ENCODE data around the gene DNAH1. TPM values are rescaled to one million over a fixed set of nuclear protein-coding genes. Genes with fewer than 3 reads are reported as not detected.

The DNAH1 gene
- total and polyA plus RNA-seq, 10 donors = 4.9 to 35.8 (median 24.6) TPM

DNA sequence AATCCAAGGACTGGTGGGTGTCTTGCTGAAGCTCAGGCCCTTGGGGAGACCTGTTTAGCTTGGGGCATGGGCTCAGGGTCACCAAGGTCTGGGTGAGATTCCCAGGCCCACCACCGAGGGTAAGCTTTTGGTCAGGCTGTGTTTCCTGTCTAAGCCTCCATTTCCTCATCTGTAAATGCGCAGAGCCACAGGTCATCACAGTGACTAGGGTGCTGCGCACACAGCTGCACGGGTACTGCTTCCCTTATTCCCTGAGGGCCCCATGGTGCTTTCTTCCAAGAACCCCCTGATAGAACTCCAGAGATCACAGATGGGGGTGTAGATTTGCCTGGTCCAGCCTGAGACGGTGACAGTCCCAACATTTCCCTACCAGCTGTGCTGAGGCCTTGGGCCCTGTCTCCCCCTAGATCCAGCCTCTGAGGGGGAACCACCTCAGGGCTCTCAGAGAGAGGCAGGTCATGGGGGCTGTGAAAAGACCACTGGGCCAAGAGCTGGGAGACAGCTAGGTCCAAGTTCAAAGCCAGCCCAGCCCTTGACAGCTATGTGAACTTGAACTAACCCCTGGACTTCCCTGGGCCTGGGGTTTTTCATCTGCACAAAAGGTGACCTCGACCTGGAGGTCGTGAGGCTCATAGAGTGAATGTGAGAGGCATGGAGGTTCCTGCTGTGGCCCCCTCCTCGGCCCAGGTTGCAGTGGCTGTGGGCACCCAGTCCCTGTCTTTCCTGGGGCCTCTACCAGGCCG lies 68.1 kb downstream of the DNAH1 start:
- Histone ChIP-seq H3K27ac (no peak overlapping the region), H3K4me3 (no peak overlapping the region), H3K36me3 (peaks cover 0 to 40% (median 14%) of the 10 kb centered on the region in 6 donors), H3K27me3 (replicated peaks in 1 of 7) (no peaks in the 10 kb centered on the region), H3K9me3 (no peaks in the 10 kb centered on the region), H3K4me1 (peaks cover 0 to 5% (median 0%) of the 10 kb centered on the region in 6 donors)
- TF ChIP-seq POLR2AphosphoS5 (IDR thresholded peaks at IDR 0.05) = no peak
- TF ChIP-seq, protein P1, sequence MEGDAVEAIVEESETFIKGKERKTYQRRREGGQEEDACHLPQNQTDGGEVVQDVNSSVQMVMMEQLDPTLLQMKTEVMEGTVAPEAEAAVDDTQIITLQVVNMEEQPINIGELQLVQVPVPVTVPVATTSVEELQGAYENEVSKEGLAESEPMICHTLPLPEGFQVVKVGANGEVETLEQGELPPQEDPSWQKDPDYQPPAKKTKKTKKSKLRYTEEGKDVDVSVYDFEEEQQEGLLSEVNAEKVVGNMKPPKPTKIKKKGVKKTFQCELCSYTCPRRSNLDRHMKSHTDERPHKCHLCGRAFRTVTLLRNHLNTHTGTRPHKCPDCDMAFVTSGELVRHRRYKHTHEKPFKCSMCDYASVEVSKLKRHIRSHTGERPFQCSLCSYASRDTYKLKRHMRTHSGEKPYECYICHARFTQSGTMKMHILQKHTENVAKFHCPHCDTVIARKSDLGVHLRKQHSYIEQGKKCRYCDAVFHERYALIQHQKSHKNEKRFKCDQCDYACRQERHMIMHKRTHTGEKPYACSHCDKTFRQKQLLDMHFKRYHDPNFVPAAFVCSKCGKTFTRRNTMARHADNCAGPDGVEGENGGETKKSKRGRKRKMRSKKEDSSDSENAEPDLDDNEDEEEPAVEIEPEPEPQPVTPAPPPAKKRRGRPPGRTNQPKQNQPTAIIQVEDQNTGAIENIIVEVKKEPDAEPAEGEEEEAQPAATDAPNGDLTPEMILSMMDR (IDR thresholded peaks at IDR 0.05 in 8 of 11, conservative IDR thresholded peaks at IDR 0.05 in 3 of 11) = no peak
- no peak for TF ChIP-seq POLR2A (IDR thresholded peaks at IDR 0.05)
- intact Hi-C loops (cut with DNase I; ENCODE audit: low total_unique reads) = no loop called here
- DNase-seq = no peak
- WGBS, 5 donors = 63 to 83% (median 68%) methylated on average over 6 to 9 of the region's 9 CpGs

DNA sequence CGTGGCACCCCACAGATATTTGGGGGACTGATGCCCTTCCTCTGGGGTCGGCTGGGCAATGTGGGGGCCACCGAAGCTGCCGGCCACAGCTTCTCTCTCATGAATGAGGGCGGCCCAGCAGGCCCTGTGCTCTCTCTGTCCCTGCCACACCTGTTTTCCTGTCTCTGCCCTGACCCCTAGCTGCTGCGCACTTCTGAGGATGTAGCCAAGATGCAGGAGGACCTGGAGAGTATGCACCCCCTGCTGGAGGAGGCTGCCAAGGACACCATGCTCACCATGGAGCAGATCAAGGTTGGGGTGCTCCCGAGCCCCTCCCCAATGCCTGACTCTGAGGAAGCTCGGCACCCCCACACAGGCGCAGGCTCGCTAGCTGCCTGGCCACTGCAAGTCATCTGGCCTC lies 69.0 kb downstream of the DNAH1 start:
- Histone ChIP-seq H3K4me3 (no peak overlapping the region), H3K4me1 (peaks cover 0 to 5% (median 0%) of the 10 kb centered on the region in 6 donors), H3K36me3 (peaks cover 0 to 50% (median 14%) of the 10 kb centered on the region in 6 donors), H3K27me3 (replicated peaks in 1 of 7) (no peaks in the 10 kb centered on the region), H3K27ac (no peak overlapping the region), H3K9me3 (no peaks in the 10 kb centered on the region)
- 71 to 88% (median 78%) methylated on average over 5 to 10 of the region's 10 CpGs for WGBS, 5 donors
- no peak for DNase-seq
- intact Hi-C loops (cut with DNase I; ENCODE audit: low total_unique reads) = no loop called here
- TF ChIP-seq POLR2AphosphoS5 (IDR thresholded peaks at IDR 0.05) = peak in 1 of 3 donors; percentile 40
- TF ChIP-seq, protein P1 (IDR thresholded peaks at IDR 0.05 in 8 of 11, conservative IDR thresholded peaks at IDR 0.05 in 3 of 11) = peak in 4 of 11 experiments; percentile 10 to 27 (median 18)
- TF ChIP-seq POLR2A (IDR thresholded peaks at IDR 0.05) = no peak

DNA sequence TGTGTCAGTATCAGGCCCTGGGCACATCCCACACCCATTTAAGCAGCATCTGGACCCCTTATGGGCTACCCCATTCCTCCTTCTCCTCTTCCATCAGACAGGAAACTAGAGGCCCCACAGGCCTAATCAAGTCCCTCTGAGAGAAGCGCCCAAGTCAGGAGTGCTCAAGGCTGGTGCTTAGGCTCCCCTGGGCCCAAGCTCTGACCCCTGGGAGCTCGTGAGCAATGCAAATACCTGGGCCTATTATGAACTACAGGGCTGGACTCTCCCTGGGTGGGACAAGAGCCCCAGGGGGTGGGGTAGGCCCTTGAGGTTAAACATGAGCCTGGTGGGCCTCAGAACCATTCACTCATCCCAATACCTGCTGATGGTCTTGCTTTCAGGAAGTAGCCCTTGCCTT lies 71.4 kb downstream of the DNAH1 start:
- no peak overlapping the region for H3K27ac ChIP-seq
- no peak overlapping the region for H3K4me3 ChIP-seq
- intact Hi-C loops (cut with DNase I; ENCODE audit: low total_unique reads) = no loop called here
- H3K36me3 ChIP-seq = peaks cover 0 to 73% (median 33%) of the 10 kb centered on the region in 6 donors
- DNase-seq = no peak
- TF ChIP-seq, protein P1 (IDR thresholded peaks at IDR 0.05 in 8 of 11, conservative IDR thresholded peaks at IDR 0.05 in 3 of 11) = no peak
- TF ChIP-seq POLR2A (IDR thresholded peaks at IDR 0.05) (no peak), POLR2AphosphoS5 (IDR thresholded peaks at IDR 0.05) (no peak)
- no peaks in the 10 kb centered on the region for H3K9me3 ChIP-seq
- H3K27me3 ChIP-seq (replicated peaks in 1 of 7) = no peaks in the 10 kb centered on the region
- 73 to 85% (median 80%) methylated on average over 2 of the region's 2 CpGs for WGBS, 5 donors
- H3K4me1 ChIP-seq = peaks cover 0 to 5% (median 0%) of the 10 kb centered on the region in 6 donors

DNA sequence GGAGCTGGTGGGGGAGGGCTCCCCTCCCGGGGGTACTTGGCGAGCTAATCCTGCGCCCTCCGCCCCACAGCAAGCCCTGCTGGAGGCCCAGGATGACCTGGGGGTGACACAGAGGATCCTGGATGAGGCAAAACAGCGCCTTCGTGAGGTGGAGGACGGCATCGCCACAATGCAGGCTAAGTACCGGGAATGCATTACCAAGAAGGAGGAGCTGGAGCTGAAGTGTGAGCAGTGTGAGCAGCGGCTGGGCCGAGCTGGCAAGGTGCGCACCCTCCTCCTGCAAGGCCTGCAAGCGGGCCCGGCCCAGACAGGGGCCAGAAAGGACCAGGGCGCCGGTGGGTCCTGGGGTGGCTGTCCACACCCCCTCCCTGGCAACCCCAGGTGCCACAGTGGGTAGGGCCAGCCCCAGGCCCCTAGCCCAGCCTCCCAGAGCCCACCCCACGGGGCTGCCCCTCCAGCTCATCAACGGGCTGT lies 72.3 kb downstream of the DNAH1 start:
- no peak for DNase-seq
- peaks cover 0 to 82% (median 40%) of the 10 kb centered on the region in 6 donors for H3K36me3 ChIP-seq
- WGBS, 5 donors = 87 to 91% (median 90%) methylated on average over 16 to 18 of the region's 18 CpGs
- no peaks in the 10 kb centered on the region for H3K27me3 ChIP-seq (replicated peaks in 1 of 7)
- no peak overlapping the region for H3K4me3 ChIP-seq
- no peak overlapping the region for H3K27ac ChIP-seq
- intact Hi-C loops (cut with DNase I; ENCODE audit: low total_unique reads) = no loop called here
- H3K4me1 ChIP-seq = peaks cover 0 to 5% (median 0%) of the 10 kb centered on the region in 6 donors
- H3K9me3 ChIP-seq = no peaks in the 10 kb centered on the region
- no peak for TF ChIP-seq POLR2A (IDR thresholded peaks at IDR 0.05)
- TF ChIP-seq, protein P1 (IDR thresholded peaks at IDR 0.05 in 8 of 11, conservative IDR thresholded peaks at IDR 0.05 in 3 of 11) = no peak
- peak in 1 of 3 donors; percentile 29 for TF ChIP-seq POLR2AphosphoS5 (IDR thresholded peaks at IDR 0.05)
